Tibial artery (tissue), 4 donors: ENCODE measurements around the gene TRAPPC5.

Source experiments
- DNase-seq, 2 donors: peaks; one replicate each; pipeline ENCODE4 v3.0.0-alpha.2; 2019
- H3K27ac ChIP-seq, 2 donors: fragments of 200-600 bp; sonication (generic) in 1 of 2; 1 replicate in 1 of 2; 2 replicates in 1 of 2; pipeline ENCODE4 v1.5.1; 2018 to 2019; ENCODE audit warnings: mild to moderate bottlenecking in 1 of 2
- H3K27me3 ChIP-seq, 2 donors: fragments of 200-600 bp; sonication (generic) in 1 of 2; one replicate each; pipeline versions ENCODE4 v1.5.1 to v1.6.0; 2016 to 2019
- H3K36me3 ChIP-seq, 3 donors: fragments of 200-600 bp; sonication (generic) in 2 of 3; one replicate each; pipeline ENCODE4 v1.5.1; 2016 to 2019; ENCODE audit warnings: mild to moderate bottlenecking in 2 of 3
- H3K4me1 ChIP-seq, 4 donors: fragments of 200-600 bp; sonication (generic) in 2 of 4; 1 replicate in 3 of 4; 2 replicates in 1 of 4; pipeline ENCODE4 v1.5.1; 2016 to 2019
- H3K4me3 ChIP-seq, 2 donors: fragments of 200-600 bp; sonication (generic) in 1 of 2; 1 replicate in 1 of 2; 2 replicates in 1 of 2; pipeline ENCODE4 v1.5.1; 2018 to 2019; ENCODE audit warnings: mild to moderate bottlenecking in 2 of 2
- H3K9me3 ChIP-seq, 3 donors: fragments of 200-600 bp; sonication (generic) in 1 of 3; one replicate each; pipeline ENCODE4 v1.5.1; 2016 to 2019
- CTCF ChIP-seq, 2 experiments: fragments of 200-600 bp in 1 of 2; fragments of 450-650 bp in 1 of 2; IDR thresholded peaks; one replicate each; pipeline ENCODE4 v1.5.1; 2017 to 2019; ENCODE audit warnings: antibody characterized with exemption in 2 of 2, mild to moderate bottlenecking in 1 of 2, moderate library complexity in 1 of 2
- intact Hi-C: fragments of 100-400 bp; cut with DNase I; formaldehyde crosslinking; loops from one replicate; pipeline ENCODE4 v1.15.0; 2023; ENCODE audit warnings: low total_unique reads

Gene TRAPPC5

GRCh38 chr19:7636317-7636690 lies 44.3 kb upstream of the TRAPPC5 start:
- DNase-seq: no peak
- H3K4me1 ChIP-seq: peaks cover 0 to 17% (median 1%) of the 10 kb centered on the region in 4 donors
- H3K27me3 ChIP-seq: peaks cover 0 to 42% of the 10 kb centered on the region in 2 donors
- TF ChIP-seq CTCF (IDR thresholded peaks at IDR 0.05): no peak
- no peak overlapping the region for H3K27ac ChIP-seq
- intact Hi-C loops: no loop called here
- H3K36me3 ChIP-seq: peaks cover 0 to 18% (median 0%) of the 10 kb centered on the region in 3 donors
- H3K4me3 ChIP-seq: no peak overlapping the region
- H3K9me3 ChIP-seq: no peaks in the 10 kb centered on the region

DNA sequence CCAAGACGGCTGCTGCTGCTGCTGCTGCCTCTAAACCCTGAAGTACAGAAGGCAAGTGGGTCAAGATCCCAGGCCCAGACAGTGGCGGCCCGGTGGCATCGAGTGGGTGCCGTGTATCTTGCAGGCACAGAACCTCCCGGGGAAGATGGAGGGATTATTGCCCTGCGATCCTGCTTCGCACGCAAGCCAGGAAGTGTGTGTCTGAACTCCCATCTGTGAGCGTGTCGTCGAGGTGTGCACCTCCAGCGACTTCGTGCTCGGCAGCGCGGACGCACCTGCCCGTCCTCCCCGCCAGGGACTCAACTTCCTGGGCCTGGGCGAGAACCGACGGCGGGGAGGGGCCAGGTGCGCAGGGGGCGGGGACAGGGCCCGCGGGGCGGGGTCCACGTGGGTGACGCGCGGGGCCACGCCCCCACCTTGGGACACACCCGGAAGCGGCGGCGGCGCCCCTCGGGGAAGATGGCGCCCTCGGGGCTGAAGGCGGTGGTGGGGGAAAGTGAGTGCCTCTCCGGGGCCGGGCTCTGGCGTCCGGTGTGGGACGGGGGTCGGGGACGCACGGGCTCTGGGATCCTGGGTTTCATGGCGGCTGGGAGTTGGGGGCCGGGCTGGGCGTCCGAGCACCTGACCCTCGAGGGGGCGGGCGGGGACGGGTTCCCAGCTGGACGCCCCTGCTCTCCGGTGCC lies 43.8 kb upstream of the TRAPPC5 start, which contains the start of gene STXBP2:
Gene STXBP2, plus strand, starts transcription at position 420 of the 683 bp plus-strand sequence. Its CDS starts 40 bp downstream, at position 460.
- peaks cover 0 to 42% of the 10 kb centered on the region in 2 donors for H3K27me3 ChIP-seq
- intact Hi-C loops: no loop called here
- peak within 1 kb of the TSS; percentile 35 to 44 for H3K4me3 ChIP-seq
- peak in 1 of 2 donors; percentile 44 for DNase-seq
- H3K36me3 ChIP-seq: peaks cover 0 to 14% (median 0%) of the 10 kb centered on the region in 3 donors
- peaks cover 0 to 12% (median 1%) of the 10 kb centered on the region in 4 donors for H3K4me1 ChIP-seq
- no peaks in the 10 kb centered on the region for H3K9me3 ChIP-seq
- TF ChIP-seq CTCF (IDR thresholded peaks at IDR 0.05): no peak
- H3K27ac ChIP-seq: no peak within 1 kb of the TSS

DNA sequence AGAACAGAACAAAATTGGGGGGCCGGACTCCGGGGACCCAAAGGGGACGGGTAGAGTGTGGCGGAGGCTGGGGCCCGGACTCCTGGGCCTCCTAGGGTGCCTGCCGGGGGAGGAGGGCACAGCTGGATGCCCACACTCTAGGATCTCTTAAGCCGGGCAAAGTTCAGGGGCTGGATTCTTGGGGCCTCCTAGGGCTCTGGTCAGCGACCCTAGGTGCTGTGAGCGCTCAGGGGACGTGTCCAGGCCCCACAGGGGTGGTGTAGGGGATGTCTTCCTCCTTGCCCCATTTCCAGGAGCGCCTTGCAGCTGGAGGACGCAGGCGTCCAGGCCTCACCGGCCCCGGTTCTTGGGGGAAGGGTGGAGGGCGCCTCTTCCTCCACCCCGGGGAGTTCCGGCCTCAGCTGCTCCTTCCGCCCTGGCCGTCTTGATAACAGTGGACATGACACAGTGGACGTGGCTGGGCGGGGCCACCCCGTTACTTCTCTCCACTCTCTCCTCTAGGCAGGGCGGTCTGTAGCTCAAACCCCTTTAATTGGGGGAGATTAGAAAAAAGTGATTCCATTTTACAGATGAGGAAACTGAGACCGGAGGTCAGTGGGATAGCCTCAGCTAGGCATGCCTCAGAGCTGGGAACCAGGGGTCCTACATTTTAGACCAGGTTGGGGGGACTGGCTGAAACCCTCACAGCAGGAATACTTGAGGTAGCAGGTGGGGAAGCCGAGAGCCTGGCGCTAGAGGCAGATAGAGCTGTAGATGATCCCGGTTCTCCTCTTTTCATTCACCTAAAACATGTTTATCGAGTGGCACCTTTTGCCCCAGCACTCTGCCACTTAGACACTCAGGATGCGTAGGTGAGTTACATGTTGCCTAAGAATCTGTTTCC lies 43.0 kb upstream of the TRAPPC5 start:
- Histone ChIP-seq H3K4me3 (peak overlapping the region; percentile 35 to 44), H3K36me3 (peaks cover 0 to 10% (median 0%) of the 10 kb centered on the region in 3 donors), H3K9me3 (no peaks in the 10 kb centered on the region), H3K27ac (no peak overlapping the region), H3K27me3 (peaks cover 0 to 45% of the 10 kb centered on the region in 2 donors), H3K4me1 (peaks cover 0 to 11% (median 1%) of the 10 kb centered on the region in 4 donors)
- no peak for DNase-seq
- intact Hi-C loops: no loop called here
- no peak for TF ChIP-seq CTCF (IDR thresholded peaks at IDR 0.05)

- no peaks in the 10 kb centered on the region for H3K9me3 ChIP-seq
- no peak overlapping the region for H3K27ac ChIP-seq
- DNase-seq: no peak
- peaks cover 0 to 11% (median 1%) of the 10 kb centered on the region in 4 donors for H3K4me1 ChIP-seq
- intact Hi-C loops: no loop called here
- H3K4me3 ChIP-seq: no peak overlapping the region
- H3K36me3 ChIP-seq: peaks cover 0 to 5% (median 0%) of the 10 kb centered on the region in 3 donors
- H3K27me3 ChIP-seq: peaks cover 0 to 58% of the 10 kb centered on the region in 2 donors
- no peak for TF ChIP-seq CTCF (IDR thresholded peaks at IDR 0.05)
Observed at GRCh38 chr19:7638802-7639465, 41.7 kb upstream of the TRAPPC5 start.

DNA sequence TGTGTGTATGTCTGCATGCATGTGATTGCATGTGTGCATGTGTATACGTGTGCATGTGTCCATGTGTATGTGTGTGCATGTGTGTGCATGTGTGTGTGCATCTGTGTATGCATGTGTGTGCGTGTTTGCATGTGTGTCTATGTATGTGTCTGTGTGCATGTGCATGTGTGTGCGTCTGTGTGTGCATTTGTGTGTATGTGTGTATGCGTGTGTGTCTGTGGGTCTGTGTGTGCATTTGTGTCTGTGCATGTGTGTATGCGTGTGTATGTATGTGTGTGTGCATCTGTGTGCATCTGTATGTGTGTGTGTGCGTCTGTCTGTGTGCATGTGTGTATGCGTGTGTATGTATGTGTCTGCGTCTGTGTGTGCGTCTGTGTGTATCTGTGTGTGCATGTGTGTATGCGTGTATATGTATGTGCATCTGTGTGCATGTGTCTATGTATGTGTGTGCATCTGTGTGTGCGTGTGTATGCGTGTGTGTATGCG lies 40.7 kb upstream of the TRAPPC5 start:
- no peak for TF ChIP-seq CTCF (IDR thresholded peaks at IDR 0.05)
- DNase-seq: no peak
- Histone ChIP-seq H3K4me1 (peaks cover 0 to 11% (median 1%) of the 10 kb centered on the region in 4 donors), H3K4me3 (no peak overlapping the region), H3K36me3 (peaks cover 0 to 10% (median 0%) of the 10 kb centered on the region in 3 donors), H3K9me3 (no peaks in the 10 kb centered on the region), H3K27me3 (peaks cover 0 to 64% of the 10 kb centered on the region in 2 donors), H3K27ac (no peak overlapping the region)
- intact Hi-C loops: loop anchor here (10.0 kb wide), 1 partner anchor 155 kb away; no protein-coding TSS in a partner anchor
